ENCODE measurements around the gene TSSK3. TPM values are rescaled to one million over a fixed set of nuclear protein-coding genes. Genes with fewer than 3 reads are reported as not detected.

TSSK3 gene
- total and polyA plus RNA-seq, 4 donors = 0.14 to 0.50 TPM; not detected in 2

DNA sequence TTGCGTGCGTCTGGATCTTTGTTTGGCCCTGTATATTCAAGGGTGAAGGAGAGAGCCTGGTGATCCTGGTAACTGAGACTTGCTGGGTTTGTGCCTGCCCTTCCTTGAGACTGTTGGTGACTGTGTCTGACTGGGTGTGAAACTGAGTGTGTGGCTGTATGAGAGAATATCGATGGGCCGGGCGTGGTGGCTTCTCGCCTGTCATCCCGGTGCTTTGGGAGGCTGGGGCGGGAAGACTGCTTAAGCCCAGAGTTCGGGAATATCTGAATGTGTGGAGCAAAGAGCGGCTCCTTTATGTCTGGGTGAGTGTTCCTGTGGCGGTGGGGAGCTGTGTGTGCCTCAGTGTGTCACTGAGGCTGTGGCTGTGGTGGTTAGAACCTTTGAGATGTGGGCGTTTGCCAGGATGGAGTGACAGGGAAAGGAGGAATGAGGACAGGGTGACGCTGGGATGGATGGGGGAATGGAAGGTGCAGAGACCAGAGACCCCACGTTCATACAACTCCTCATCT lies 23.6 kb upstream of the TSSK3 start:
- no peak for DNase-seq (ENCODE audit: low spot score)
- peaks cover 2 to 22% (median 8%) of the 10 kb centered on the region in 4 donors for H3K4me1 ChIP-seq (ENCODE audit: control insufficient read depth in 4 of 4, insufficient read depth in 4 of 4, low read length in 3 of 4)
- TF ChIP-seq HNF4G (IDR thresholded peaks at IDR 0.05) (no peak), TAF1 (conservative IDR thresholded peaks at IDR 0.05) (no peak), ZBTB33 (IDR thresholded peaks at IDR 0.05) (no peak), REST (IDR thresholded peaks at IDR 0.05) (no peak), EGR1 (IDR thresholded peaks at IDR 0.05; ENCODE audit: low read depth in 2 of 2) (no peak), RAD21 (IDR thresholded peaks at IDR 0.05) (no peak), NR2F2 (IDR thresholded peaks at IDR 0.05) (no peak), RXRA (IDR thresholded peaks at IDR 0.05) (no peak), MAX (IDR thresholded peaks at IDR 0.05) (no peak), GABPA (IDR thresholded peaks at IDR 0.05 in 1 of 2, conservative IDR thresholded peaks at IDR 0.05 in 1 of 2) (no peak), JUND (IDR thresholded peaks at IDR 0.05) (no peak), CTCF (IDR thresholded peaks at IDR 0.05; ENCODE audit: low read depth, low read length, missing input control) (no peak)
- no peak overlapping the region for H3K27ac ChIP-seq (ENCODE audit: low read depth in 1 of 2, low read length in 2 of 2)
- no peak overlapping the region for H3K4me3 ChIP-seq (ENCODE audit: low read depth in 1 of 3, low read length in 3 of 3)
- H3K27me3 ChIP-seq (ENCODE audit: control insufficient read depth in 4 of 4, insufficient read depth in 4 of 4, low read length in 3 of 4) = no peaks in the 10 kb centered on the region
- no peak overlapping the region for H3K9ac ChIP-seq (ENCODE audit: low read depth in 1 of 2, low read length in 2 of 2)
- WGBS = 84% methylated on average over 14 of the region's 14 CpGs
- H3K9me3 ChIP-seq (ENCODE audit: control insufficient read depth in 4 of 4, low read length in 3 of 4) = no peaks in the 10 kb centered on the region
- H3K36me3 ChIP-seq (ENCODE audit: control insufficient read depth in 4 of 4, insufficient read depth in 3 of 4, low read depth in 1 of 4, low read length in 3 of 4) = no peaks in the 10 kb centered on the region

GRCh38 chr1:32339363-32339978 lies 22.9 kb upstream of the TSSK3 start:
- no peak for DNase-seq (ENCODE audit: low spot score)
- Histone ChIP-seq H3K9ac (ENCODE audit: low read depth in 1 of 2, low read length in 2 of 2) (no peak overlapping the region), H3K4me1 (ENCODE audit: control insufficient read depth in 4 of 4, insufficient read depth in 4 of 4, low read length in 3 of 4) (peaks cover 2 to 19% (median 8%) of the 10 kb centered on the region in 4 donors), H3K9me3 (ENCODE audit: control insufficient read depth in 4 of 4, low read length in 3 of 4) (no peaks in the 10 kb centered on the region), H3K27ac (ENCODE audit: low read depth in 1 of 2, low read length in 2 of 2) (no peak overlapping the region), H3K36me3 (ENCODE audit: control insufficient read depth in 4 of 4, insufficient read depth in 3 of 4, low read depth in 1 of 4, low read length in 3 of 4) (no peaks in the 10 kb centered on the region), H3K27me3 (ENCODE audit: control insufficient read depth in 4 of 4, insufficient read depth in 4 of 4, low read length in 3 of 4) (no peaks in the 10 kb centered on the region), H3K4me3 (ENCODE audit: low read depth in 1 of 3, low read length in 3 of 3) (no peak overlapping the region)
- WGBS = 80% methylated on average over 5 of the region's 5 CpGs
- TF ChIP-seq JUND (IDR thresholded peaks at IDR 0.05) (no peak), HNF4A (conservative IDR thresholded peaks at IDR 0.05) (no peak), CTCF (IDR thresholded peaks at IDR 0.05; ENCODE audit: low read depth, low read length, missing input control) (no peak), REST (IDR thresholded peaks at IDR 0.05) (no peak), MAX (IDR thresholded peaks at IDR 0.05) (no peak), FOXA1 (IDR thresholded peaks at IDR 0.05) (no peak)
